HCT116 (cell line): Measurements from ENCODE around the gene BRD3OS. TPM values are rescaled to one million over a fixed set of nuclear protein-coding genes. Genes with fewer than 3 reads are reported as not detected.

ENCODE experiments used
- ATAC-seq: fragments of 200-7000 bp; cut with Tn5 transposase; 2 replicates; pipeline ENCODE4 v1.9.1; 2020; ENCODE audit warnings: mild to moderate bottlenecking, moderate library complexity
- BruUV-seq: library from RNA; stranded (reverse); fragments of 400-500 nt; replicated peaks from 2 replicates; lab custom pipeline; 2021; lab: Mats Ljungman, UMichigan
- CTCF ChIA-PET: fragments of 300-600 bp; sonication (Branson Sonifier 250); formaldehyde crosslinking; loops from one replicate; lab custom pipeline; 2021; ENCODE audit warnings: antibody characterized with exemption; lab: Charles Lee
- POLR2A ChIA-PET: fragments of 300-600, 350-600 bp; sonication (Branson Sonifier 250); formaldehyde crosslinking; loops from one replicate; lab custom pipeline; 2021; ENCODE audit warnings: antibody characterized with exemption; lab: Charles Lee
- RAD21 ChIA-PET, 2 experiments: fragments of 300-600 bp; sonication (Branson Sonifier 250); formaldehyde crosslinking; loops; one replicate each; lab custom pipeline; 2023; ENCODE audit warnings: low total read pairs in 2 of 2; ENCODE audit not compliant: uncharacterized antibody in 2 of 2, unreplicated experiment in 2 of 2, low non-redundant PET in 1 of 2; lab: Charles Lee
- DNase-seq: peaks from one replicate; pipeline ENCODE4 v3.0.0-alpha.2; 2010; ENCODE audit warnings: low read depth, low spot score
- H2AFZ ChIP-seq: fragments of 200-600 bp; shearing (Covaris generic), sonication (generic); 2 replicates; pipeline ENCODE4 v1.6.1; 2017; ENCODE audit warnings: low read depth, mixed run types, mixed read lengths, antibody characterized with exemption, low read length; ENCODE audit not compliant: poor library complexity, severe bottlenecking
- H3K27ac ChIP-seq: 2 replicates; pipeline ENCODE4 v1.5.1; 2012; ENCODE audit warnings: low read depth, low read length
- H3K27me3 ChIP-seq: fragments of 200-600 bp; sonication (generic); 2 replicates; pipeline ENCODE4 v1.6.1; 2016; ENCODE audit warnings: mixed run types, low read length, mixed read lengths; ENCODE audit not compliant: insufficient read depth
- H3K36me3 ChIP-seq, 2 experiments: fragments of 200-500 bp in 1 of 2; fragments of 200-600 bp in 1 of 2; sonication (Bioruptor generic) in 1 of 2; sonication (generic) in 1 of 2; 2 replicates each; pipeline versions ENCODE4 v1.5.1 to v1.6.1; 2014 to 2016; ENCODE audit warnings: low read length in 2 of 2, inconsistent platforms in 1 of 2, mixed read lengths in 1 of 2, mixed run types in 1 of 2; ENCODE audit not compliant: insufficient read depth in 2 of 2, control insufficient read depth in 1 of 2
- H3K4me1 ChIP-seq, 2 experiments: fragments of 200-600 bp in 1 of 2; sonication (generic) in 1 of 2; 2 replicates each; pipeline versions ENCODE4 v1.5.1 to v1.6.1; 2012 to 2017; ENCODE audit warnings: low read length in 2 of 2, inconsistent platforms in 1 of 2, mild to moderate bottlenecking in 1 of 2, mixed read lengths in 1 of 2, mixed run types in 1 of 2, moderate library complexity in 1 of 2; ENCODE audit not compliant: insufficient read depth in 2 of 2, control insufficient read depth in 1 of 2
- H3K4me2 ChIP-seq: fragments of 200-600 bp; sonication (generic); 2 replicates; pipeline ENCODE4 v1.6.1; 2017; ENCODE audit warnings: mixed run types, low read length, mixed read lengths
- H3K4me3 ChIP-seq, 2 experiments: fragments of 200-600 bp in 1 of 2; sonication (generic) in 1 of 2; replicated peaks in 1 of 2; 2 replicates each; pipeline ENCODE4 v1.5.1; 2011 to 2016; ENCODE audit warnings: low read length in 2 of 2, control low read depth in 1 of 2, low read depth in 1 of 2, mild to moderate bottlenecking in 1 of 2, mixed read lengths in 1 of 2, mixed run types in 1 of 2
- H3K79me2 ChIP-seq: fragments of 200-600 bp; sonication (generic); 2 replicates; pipeline ENCODE4 v1.6.1; 2017; ENCODE audit warnings: mild to moderate bottlenecking, mixed run types, low read length, moderate library complexity, mixed read lengths; ENCODE audit not compliant: insufficient read depth
- H3K9ac ChIP-seq: fragments of 200-600 bp; sonication (generic); 2 replicates; pipeline ENCODE4 v1.6.1; 2016; ENCODE audit warnings: low read length, mixed read lengths
- H3K9me2 ChIP-seq: fragments of 200-600 bp; sonication (generic), shearing (Covaris generic); 2 replicates; pipeline ENCODE4 v1.6.1; 2017; ENCODE audit warnings: mixed run types, mild to moderate bottlenecking, moderate library complexity; ENCODE audit not compliant: insufficient read depth
- H3K9me3 ChIP-seq, 2 experiments: fragments of 200-500 bp in 1 of 2; fragments of 200-600 bp in 1 of 2; sonication (Bioruptor generic) in 1 of 2; sonication (generic) in 1 of 2; 2 replicates each; pipeline ENCODE4 v1.6.1; 2014 to 2017; ENCODE audit warnings: low read length in 2 of 2, mixed read lengths in 2 of 2, inconsistent platforms in 1 of 2, low read depth in 1 of 2, mild to moderate bottlenecking in 1 of 2, mixed run types in 1 of 2, moderate library complexity in 1 of 2; ENCODE audit not compliant: control insufficient read depth in 1 of 2, insufficient read depth in 1 of 2
- H4K20me1 ChIP-seq: fragments of 200-600 bp; sonication (generic), shearing (Covaris generic); 2 replicates; pipeline ENCODE4 v1.6.1; 2017; ENCODE audit warnings: mixed run types, mild to moderate bottlenecking, moderate library complexity; ENCODE audit not compliant: insufficient read depth
- CBX3 ChIP-seq: IDR thresholded peaks from 2 replicates; pipeline ENCODE4 v1.6.1; 2012; ENCODE audit warnings: low read depth
- CTCF ChIP-seq, 3 experiments: fragments of 200-600 bp in 1 of 3; sonication (generic) in 1 of 3; IDR thresholded peaks in 2 of 3; conservative IDR thresholded peaks in 1 of 3; 2 replicates each; pipeline ENCODE4 v1.5.1; 2012 to 2017; ENCODE audit warnings: low read depth in 2 of 3, low read length in 2 of 3, antibody characterized with exemption in 1 of 3, borderline replicate concordance in 1 of 3, control low read depth in 1 of 3, mild to moderate bottlenecking in 1 of 3, mixed read lengths in 1 of 3, mixed run types in 1 of 3, moderate library complexity in 1 of 3; ENCODE audit not compliant: insufficient read depth in 1 of 3
- JUND ChIP-seq: IDR thresholded peaks from 2 replicates; pipeline ENCODE4 v1.6.1; 2012
- RAD21 ChIP-seq: IDR thresholded peaks from 2 replicates; pipeline ENCODE4 v1.6.1; 2012; ENCODE audit warnings: low read depth, mild to moderate bottlenecking
- REST ChIP-seq: IDR thresholded peaks from 2 replicates; pipeline ENCODE4 v1.6.1; 2012; ENCODE audit warnings: low read depth
- SP1 ChIP-seq: IDR thresholded peaks from 2 replicates; pipeline ENCODE4 v1.6.1; 2012; ENCODE audit warnings: low read depth
- SRF ChIP-seq: IDR thresholded peaks from 2 replicates; pipeline ENCODE4 v1.6.1; 2012; ENCODE audit warnings: low read depth
- TCF7L2 ChIP-seq: IDR thresholded peaks from 2 replicates; pipeline ENCODE4 v1.7.0; 2011; ENCODE audit warnings: borderline replicate concordance, inconsistent platforms; ENCODE audit not compliant: insufficient read depth, insufficient read length; ENCODE audit errors: extremely low read depth
- intact Hi-C: fragments of 100-400 bp; cut with micrococcal nuclease; formaldehyde crosslinking; loops from 2 replicates; pipeline ENCODE4 v1.10.0; 2022
- total RNA-seq: library from RNA; stranded (reverse); gene quantifications from one replicate; pipeline ENCODE4 v1.2.1, GENCODE V29; 2021; ENCODE audit not compliant: unreplicated experiment

BRD3OS gene
- total RNA-seq, 1 experiment from 2014 or later = 17.0 TPM

GRCh38 chr9:133996531-133997520 is 28.5 kb upstream of the BRD3OS start:
- no peaks in the 10 kb centered on the region for H3K9me2 ChIP-seq
- no TSS peak for BruUV-seq
- H3K27ac ChIP-seq = no peak overlapping the region
- H3K4me1 ChIP-seq = peaks cover 16 to 24% of the 10 kb centered on the region in 2 experiments
- no peak for ATAC-seq
- H4K20me1 ChIP-seq = no peaks in the 10 kb centered on the region
- no peak overlapping the region for H2AFZ ChIP-seq
- no peak overlapping the region for H3K4me2 ChIP-seq
- H3K27me3 ChIP-seq = 0 out of 2 replicates have a peak, but pooled peaks cover 3% of the 10 kb centered on the region
- no peaks in the 10 kb centered on the region for H3K36me3 ChIP-seq
- CTCF ChIA-PET = interaction anchor here (1.4 to 3.8 kb wide), 3 partner anchors 10 to 270 kb away, joined by 3 to 27 read pairs (median 5); partner anchors contain the start of gene BRD3OS
- H3K4me3 ChIP-seq = no peak overlapping the region
- no peaks in the 10 kb centered on the region for H3K79me2 ChIP-seq
- DNase-seq = no peak
- POLR2A ChIA-PET = no interaction called here
- intact Hi-C loops = loop anchor here (10.0 kb wide), 1 partner anchor 642 kb away; the partner anchor contains the start of genes SURF1 and SURF2
- no peaks in the 10 kb centered on the region for H3K9me3 ChIP-seq
- RAD21 ChIA-PET = no interaction called here
- TF ChIP-seq TCF7L2 = no peak
- TF ChIP-seq CTCF (IDR thresholded peaks at IDR 0.05 in 2 of 3, conservative IDR thresholded peaks at IDR 0.05 in 1 of 3; ENCODE audit: borderline replicate concordance in 1 of 3, insufficient read depth in 1 of 3, low read depth in 2 of 3, low read length in 2 of 3) = 0 out of 6 replicates have a peak, but pooled peaks of 2 of the 3 experiments have one; percentile 5 to 18
- TF ChIP-seq, all 23 proteins: peak for 1
- no peak overlapping the region for H3K9ac ChIP-seq

GRCh38 chr9:133997584-133997983 is 27.7 kb upstream of the BRD3OS start:
- Histone ChIP-seq H3K4me3 (no peak overlapping the region), H3K9ac (no peak overlapping the region), H3K27ac (no peak overlapping the region), H3K4me2 (no peak overlapping the region), H2AFZ (no peak overlapping the region), H3K9me2 (no peaks in the 10 kb centered on the region), H3K9me3 (no peaks in the 10 kb centered on the region), H3K4me1 (peaks cover 16 to 24% of the 10 kb centered on the region in 2 experiments), H4K20me1 (no peaks in the 10 kb centered on the region), H3K79me2 (no peaks in the 10 kb centered on the region), H3K36me3 (no peaks in the 10 kb centered on the region), H3K27me3 (0 out of 2 replicates have a peak, but pooled peaks cover 3% of the 10 kb centered on the region)
- CTCF ChIA-PET = interaction anchor here (1.4 kb wide), 1 partner anchor 10 kb away, joined by 3 read pairs; no protein-coding TSS in a partner anchor
- POLR2A ChIA-PET = no interaction called here
- DNase-seq = no peak
- TF ChIP-seq CBX3 (no peak), REST (no peak), SRF (no peak), RAD21 (no peak), SP1 (no peak), JUND (no peak)
- RAD21 ChIA-PET = no interaction called here
- ATAC-seq = no peak
- intact Hi-C loops = loop anchor here (10.0 kb wide), 1 partner anchor 643 kb away; the partner anchor contains the start of genes SURF1 and SURF2
- no TSS peak for BruUV-seq
